ENCODE measurements around the gene C19orf47.

GRCh38 chr19:40271706-40272105 lies 76.5 kb downstream of the C19orf47 start:
- TF ChIP-seq EZH2phosphoT487 (IDR thresholded peaks at IDR 0.05; ENCODE audit: low read depth) (no peak), CTCF (IDR thresholded peaks at IDR 0.05; ENCODE audit: low read depth, low read length) (no peak)
